Panc1 (cell line): ENCODE results near the gene ACSM3. TPM values are rescaled to one million over a fixed set of nuclear protein-coding genes. Genes with fewer than 3 reads are reported as not detected.
A peak's percentile ranks its signal among the peaks of the same experiment; 100 is the strongest.

Experiments
- ATAC-seq: fragments of 200-7000 bp; cut with Tn5 transposase; 2 replicates; pipeline ENCODE4 v1.9.1; 2020; ENCODE audit warnings: mild to moderate bottlenecking, moderate library complexity
- BruUV-seq: library from RNA; stranded (reverse); fragments of 400-500 nt; replicated peaks from 2 replicates; lab custom pipeline; 2021; lab: Mats Ljungman, UMichigan
- CTCF ChIA-PET: fragments of 300-600 bp; sonication (Branson Sonifier 250); formaldehyde crosslinking; loops from one replicate; lab custom pipeline; 2022; ENCODE audit warnings: antibody characterized with exemption; lab: Charles Lee
- POLR2A ChIA-PET: fragments of 300-600 bp; sonication (Branson Sonifier 250); formaldehyde crosslinking; loops from one replicate; lab custom pipeline; 2022; ENCODE audit warnings: antibody characterized with exemption; lab: Charles Lee
- DNase-seq: peaks from one replicate; pipeline ENCODE4 v3.0.0-alpha.2; 2010; ENCODE audit warnings: low read depth, low spot score
- H3K27ac ChIP-seq: 2 replicates; pipeline ENCODE4 v1.5.1; 2011; ENCODE audit warnings: mild to moderate bottlenecking, low read length, inconsistent platforms
- H3K27me3 ChIP-seq: fragments of 200-500 bp; sonication (Bioruptor generic); 2 replicates; pipeline ENCODE4 v1.6.0; 2014; ENCODE audit warnings: low read length, inconsistent platforms; ENCODE audit not compliant: control insufficient read depth, insufficient read depth
- H3K36me3 ChIP-seq: fragments of 200-500 bp; sonication (Bioruptor generic); 2 replicates; pipeline ENCODE4 v1.5.1; 2014; ENCODE audit warnings: inconsistent platforms, mild to moderate bottlenecking, low read length, moderate library complexity; ENCODE audit not compliant: control insufficient read depth, insufficient read depth
- H3K4me1 ChIP-seq: 2 replicates; pipeline ENCODE4 v1.5.1; 2011; ENCODE audit warnings: inconsistent platforms, mild to moderate bottlenecking, low read length, moderate library complexity; ENCODE audit not compliant: control insufficient read depth, insufficient read depth
- H3K4me3 ChIP-seq, 2 experiments: 2 replicates each; pipeline ENCODE4 v1.5.1; 2011 to 2012; ENCODE audit warnings: low read depth in 2 of 2, low read length in 2 of 2, mild to moderate bottlenecking in 2 of 2, inconsistent platforms in 1 of 2, moderate library complexity in 1 of 2
- H3K9me3 ChIP-seq: fragments of 200-500 bp; sonication (Bioruptor generic); 2 replicates; pipeline ENCODE4 v1.5.1; 2014; ENCODE audit warnings: low read depth, mild to moderate bottlenecking, inconsistent platforms, low read length, moderate library complexity; ENCODE audit not compliant: control insufficient read depth, insufficient read depth
- POLR2AphosphoS5 ChIP-seq: IDR thresholded peaks from 2 replicates; pipeline ENCODE4 v1.6.1; 2012; ENCODE audit warnings: mild to moderate bottlenecking, low read depth, low read length, moderate library complexity
- SIN3A ChIP-seq: IDR thresholded peaks from 2 replicates; pipeline ENCODE4 v1.6.1; 2012; ENCODE audit warnings: low read depth, mild to moderate bottlenecking, low read length, moderate library complexity, borderline replicate concordance; ENCODE audit not compliant: insufficient read depth
- TCF7L2 ChIP-seq: IDR thresholded peaks from 2 replicates; pipeline ENCODE4 v1.6.1; 2011; ENCODE audit warnings: mild to moderate bottlenecking, low read depth, low read length, inconsistent platforms
- in situ Hi-C: cut with HindIII; loops from 2 replicates; pipeline ENCODE4 v1.10.0; 2016; ENCODE audit warnings: low sequenced_read_pairs, low pct_unique_long_range_greater_than_20kb
- intact Hi-C: fragments of 100-400 bp; cut with micrococcal nuclease; formaldehyde crosslinking; loops from one replicate; pipeline ENCODE4 v1.10.0; 2022; ENCODE audit not compliant: unreplicated experiment
- total RNA-seq: library from RNA; stranded (reverse); gene quantifications from one replicate; pipeline ENCODE4 v1.2.1, GENCODE V29; 2021; ENCODE audit not compliant: unreplicated experiment
- TF ChIP-seq, protein P1 (sequence below): fragments of 450-650 bp; IDR thresholded peaks from 2 replicates; pipeline ENCODE4 v1.5.1; 2017; ENCODE audit warnings: mild to moderate bottlenecking
- TF ChIP-seq, protein P2 (sequence below), 2 experiments: IDR thresholded peaks; 2 replicates each; pipeline ENCODE4 v1.6.1; 2011 to 2012; ENCODE audit warnings: low read depth in 2 of 2, control low read depth in 1 of 2, low read length in 1 of 2, mild to moderate bottlenecking in 1 of 2, moderate library complexity in 1 of 2; ENCODE audit not compliant: insufficient read depth in 1 of 2

The ACSM3 gene
- total RNA-seq, 1 experiment from 2014 or later, result 0.44 TPM

DNA sequence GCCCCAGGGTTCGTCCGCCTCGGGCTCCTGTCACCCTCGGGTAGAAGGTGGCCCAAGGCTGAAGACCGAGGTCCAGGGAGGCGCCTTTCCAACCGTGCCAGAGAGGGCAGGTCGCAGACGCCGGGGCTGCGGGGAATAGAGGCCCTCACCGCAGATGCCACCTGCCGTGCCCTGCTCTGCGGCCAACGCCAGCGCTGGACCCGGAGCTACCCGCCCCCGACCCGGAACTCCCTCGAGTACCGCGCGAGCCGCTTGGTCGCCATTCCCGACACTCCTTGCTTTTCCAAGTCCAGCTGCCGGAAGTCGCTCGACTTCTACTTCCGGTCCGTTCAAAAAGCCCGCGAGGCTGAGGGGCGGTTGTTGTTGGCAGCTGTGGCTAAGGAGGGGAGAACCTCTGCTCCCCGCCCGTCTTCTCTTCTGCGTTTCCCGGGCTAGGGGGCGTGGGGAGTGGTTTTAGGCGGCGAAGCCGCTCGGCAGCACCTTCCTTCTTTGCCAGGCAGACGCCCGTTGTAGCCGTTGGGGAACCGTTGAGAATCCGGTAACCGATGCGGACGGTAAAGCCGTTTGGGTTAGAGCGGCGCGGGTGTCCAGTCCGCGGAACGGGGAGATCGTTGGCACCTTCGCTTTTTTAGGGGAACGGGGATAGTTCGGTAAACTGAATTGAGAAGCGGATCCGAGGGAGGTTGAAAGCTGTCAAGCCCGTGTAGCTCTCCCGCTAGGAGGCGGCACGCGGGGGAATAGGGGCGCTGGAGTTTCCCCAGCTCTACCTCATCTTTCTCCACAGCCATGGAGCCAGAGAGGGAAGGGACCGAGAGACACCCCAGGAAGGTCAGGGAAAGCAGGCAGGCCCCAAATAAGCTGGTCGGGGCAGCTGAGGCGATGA is 42.6 kb downstream of the ACSM3 start, which contains the start of the genes ERI2 and REXO5:
ERI2 (minus strand) TSS at position 305 of the 883 bp plus-strand sequence; CDS start at position 263, 42 bp downstream.
REXO5 (plus strand) TSS at position 360 of the 883 bp plus-strand sequence; CDS start at position 787, 427 bp downstream.
- DNase-seq (peak; percentile 82), ATAC-seq (peak; percentile 98)
- H3K27me3 ChIP-seq, result no peaks in the 10 kb centered on the region
- ChIA-PET POLR2A (interaction anchor here (0.6 to 0.7 kb wide), 3 partner anchors 294 to 932 kb away, joined by 3 to 5 read pairs (median 3); no protein-coding TSS in a partner anchor), CTCF (interaction anchor here (0.6 kb wide), 1 partner anchor 41 kb away, joined by 3 read pairs; no protein-coding TSS in a partner anchor)
- H3K27ac ChIP-seq, result peak within 1 kb of the TSS; percentile 93
- TSS peak; percentile 96 for BruUV-seq
- H3K9me3 ChIP-seq, result no peaks in the 10 kb centered on the region
- no peaks in the 10 kb centered on the region for H3K36me3 ChIP-seq
- H3K4me1 ChIP-seq, result peaks cover 9% of the 10 kb centered on the region
- in situ Hi-C loops (no loop called here), intact Hi-C loops (no loop called here)
- TF ChIP-seq, protein P1, sequence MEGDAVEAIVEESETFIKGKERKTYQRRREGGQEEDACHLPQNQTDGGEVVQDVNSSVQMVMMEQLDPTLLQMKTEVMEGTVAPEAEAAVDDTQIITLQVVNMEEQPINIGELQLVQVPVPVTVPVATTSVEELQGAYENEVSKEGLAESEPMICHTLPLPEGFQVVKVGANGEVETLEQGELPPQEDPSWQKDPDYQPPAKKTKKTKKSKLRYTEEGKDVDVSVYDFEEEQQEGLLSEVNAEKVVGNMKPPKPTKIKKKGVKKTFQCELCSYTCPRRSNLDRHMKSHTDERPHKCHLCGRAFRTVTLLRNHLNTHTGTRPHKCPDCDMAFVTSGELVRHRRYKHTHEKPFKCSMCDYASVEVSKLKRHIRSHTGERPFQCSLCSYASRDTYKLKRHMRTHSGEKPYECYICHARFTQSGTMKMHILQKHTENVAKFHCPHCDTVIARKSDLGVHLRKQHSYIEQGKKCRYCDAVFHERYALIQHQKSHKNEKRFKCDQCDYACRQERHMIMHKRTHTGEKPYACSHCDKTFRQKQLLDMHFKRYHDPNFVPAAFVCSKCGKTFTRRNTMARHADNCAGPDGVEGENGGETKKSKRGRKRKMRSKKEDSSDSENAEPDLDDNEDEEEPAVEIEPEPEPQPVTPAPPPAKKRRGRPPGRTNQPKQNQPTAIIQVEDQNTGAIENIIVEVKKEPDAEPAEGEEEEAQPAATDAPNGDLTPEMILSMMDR, result peak; percentile 69
- TF ChIP-seq, protein P2, sequence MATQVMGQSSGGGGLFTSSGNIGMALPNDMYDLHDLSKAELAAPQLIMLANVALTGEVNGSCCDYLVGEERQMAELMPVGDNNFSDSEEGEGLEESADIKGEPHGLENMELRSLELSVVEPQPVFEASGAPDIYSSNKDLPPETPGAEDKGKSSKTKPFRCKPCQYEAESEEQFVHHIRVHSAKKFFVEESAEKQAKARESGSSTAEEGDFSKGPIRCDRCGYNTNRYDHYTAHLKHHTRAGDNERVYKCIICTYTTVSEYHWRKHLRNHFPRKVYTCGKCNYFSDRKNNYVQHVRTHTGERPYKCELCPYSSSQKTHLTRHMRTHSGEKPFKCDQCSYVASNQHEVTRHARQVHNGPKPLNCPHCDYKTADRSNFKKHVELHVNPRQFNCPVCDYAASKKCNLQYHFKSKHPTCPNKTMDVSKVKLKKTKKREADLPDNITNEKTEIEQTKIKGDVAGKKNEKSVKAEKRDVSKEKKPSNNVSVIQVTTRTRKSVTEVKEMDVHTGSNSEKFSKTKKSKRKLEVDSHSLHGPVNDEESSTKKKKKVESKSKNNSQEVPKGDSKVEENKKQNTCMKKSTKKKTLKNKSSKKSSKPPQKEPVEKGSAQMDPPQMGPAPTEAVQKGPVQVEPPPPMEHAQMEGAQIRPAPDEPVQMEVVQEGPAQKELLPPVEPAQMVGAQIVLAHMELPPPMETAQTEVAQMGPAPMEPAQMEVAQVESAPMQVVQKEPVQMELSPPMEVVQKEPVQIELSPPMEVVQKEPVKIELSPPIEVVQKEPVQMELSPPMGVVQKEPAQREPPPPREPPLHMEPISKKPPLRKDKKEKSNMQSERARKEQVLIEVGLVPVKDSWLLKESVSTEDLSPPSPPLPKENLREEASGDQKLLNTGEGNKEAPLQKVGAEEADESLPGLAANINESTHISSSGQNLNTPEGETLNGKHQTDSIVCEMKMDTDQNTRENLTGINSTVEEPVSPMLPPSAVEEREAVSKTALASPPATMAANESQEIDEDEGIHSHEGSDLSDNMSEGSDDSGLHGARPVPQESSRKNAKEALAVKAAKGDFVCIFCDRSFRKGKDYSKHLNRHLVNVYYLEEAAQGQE (IDR thresholded peaks at IDR 0.05; ENCODE audit: insufficient read depth in 1 of 2, low read depth in 2 of 2, low read length in 1 of 2), result peak; percentile 8 to 32; a peak in 1 of 4 replicates
- TF ChIP-seq SIN3A (peak; percentile 95), POLR2AphosphoS5 (peak; percentile 91), TCF7L2 (peak; percentile 66)
- peak within 1 kb of the TSS; percentile 62 to 75 for H3K4me3 ChIP-seq

DNA sequence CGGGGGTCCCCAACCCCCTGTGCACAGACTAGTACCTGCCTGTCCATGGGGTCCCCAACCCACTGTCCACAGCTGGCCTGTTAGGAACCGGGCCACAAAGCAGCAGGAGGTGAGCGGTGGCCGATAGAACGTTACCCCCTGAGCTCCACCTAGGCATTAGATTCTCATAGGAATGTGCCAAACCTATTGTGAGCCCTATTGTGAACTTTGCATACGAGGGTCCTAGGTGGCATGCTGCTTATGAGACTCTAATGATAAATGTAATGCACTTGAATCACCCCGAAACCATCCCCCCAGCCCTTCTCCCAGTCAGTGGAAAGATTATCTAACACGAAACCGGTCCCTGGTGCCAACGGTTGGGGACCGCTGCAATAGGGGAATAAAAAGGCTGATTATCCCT is 44.0 kb downstream of the ACSM3 start:
- intact Hi-C loops (no loop called here), in situ Hi-C loops (no loop called here)
- ChIA-PET CTCF (interaction anchor here (0.7 kb wide), 1 partner anchor 33 kb away, joined by 5 read pairs; no protein-coding TSS in a partner anchor), POLR2A (no interaction called here)
- H3K9me3 ChIP-seq, result no peaks in the 10 kb centered on the region
- ATAC-seq, result no peak
- peak overlapping the region in 1 of 2 experiments; percentile 75; a peak in 1 of 4 replicates for H3K4me3 ChIP-seq
- no TSS peak for BruUV-seq
- H3K36me3 ChIP-seq, result no peaks in the 10 kb centered on the region
- H3K27ac ChIP-seq, result peak overlapping the region; percentile 93
- TF ChIP-seq, protein P2 (IDR thresholded peaks at IDR 0.05; ENCODE audit: insufficient read depth in 1 of 2, low read depth in 2 of 2, low read length in 1 of 2), result no peak
- TF ChIP-seq, protein P1, result no peak
- TF ChIP-seq TCF7L2 (no peak), POLR2AphosphoS5 (no peak), SIN3A (no peak)
- peaks cover 9% of the 10 kb centered on the region for H3K4me1 ChIP-seq
- no peaks in the 10 kb centered on the region for H3K27me3 ChIP-seq
- no peak for DNase-seq
